Renal cortex interstitium (tissue), 15 donors: ENCODE measurements around the gene BATF. TPM values are rescaled to one million over a fixed set of nuclear protein-coding genes. Genes with fewer than 3 reads are reported as not detected.
"Not testable (repeated sequence)": the region's sequence is repeated elsewhere in the genome, so short reads cannot be mapped to it uniquely, and the experiment has no call there.

Source experiments
- DNase-seq, 11 donors: peaks; one replicate each; pipeline ENCODE4 v3.0.0-alpha.2; 2013; ENCODE audit warnings: low read depth in 9 of 11, low spot score in 4 of 11; ENCODE audit errors: extremely low read depth in 1 of 11
- long read RNA-seq, 16 experiments: transcript quantifications; one replicate each; lab custom pipeline, GENCODE V29; 2026
- polyA plus RNA-seq, 3 donors: library from polyadenylated mRNA; unstranded; fragments of 120-200 nt; gene quantifications; one replicate each; pipeline ENCODE4 v1.2.1, GENCODE V29; 2013; ENCODE audit not compliant: insufficient read length in 3 of 3

The BATF gene
- under 1 TPM; 0.40 to 0.43 (median 0.42) TPM for polyA plus RNA-seq
- long read RNA-seq, donor 1, partial matches to known transcripts, result 0 of 1 reads
- long read RNA-seq, donor 1, other reads (novel, unspliced or antisense), result 0 of 1 reads
- long read RNA-seq, donor 2, result 0 reads
- long read RNA-seq, donor 3, result 0 reads
- long read RNA-seq, donor 4, result 0 reads
- long read RNA-seq, donor 5, result 0 reads
- long read RNA-seq, donor 6, result 0 reads
- long read RNA-seq, donor 7, partial matches to known transcripts, result 0 of 1 reads
- long read RNA-seq, donor 7, other reads (novel, unspliced or antisense), result 0 of 1 reads
- long read RNA-seq, donor 8, result 0 reads
- long read RNA-seq, donor 9, result 0 reads
- long read RNA-seq, donor 10, partial matches to known transcripts, result 0 of 1 reads
- long read RNA-seq, donor 10, other reads (novel, unspliced or antisense), result 0 of 1 reads
- long read RNA-seq, donor 11, result 0 reads
- long read RNA-seq, donor 12, partial matches to known transcripts, result 0 of 1 reads
- long read RNA-seq, donor 12, other reads (novel, unspliced or antisense), result 0 of 1 reads
- long read RNA-seq, donor 13, result 0 reads
- long read RNA-seq, donor 14, result 0 reads
- long read RNA-seq, donor 15, result 0 reads
- long read RNA-seq, donor 16, result 0 reads

- DNase-seq, result no peak
Measured at GRCh38 chr14:75522224-75522982, at the start of gene BATF. BATF (plus strand) TSS chr14:75522469; CDS start chr14:75522683, 214 bp downstream.

- not testable (repeated sequence) for DNase-seq
Measured at GRCh38 chr14:75474127-75474526, 48.1 kb upstream of the BATF start.

GRCh38 chr14:75476274-75476995 is 45.8 kb upstream of the BATF start:
- DNase-seq, result no peak

GRCh38 chr14:75477881-75478280 is 44.4 kb upstream of the BATF start:
- no peak for DNase-seq

- DNase-seq, result no peak
Measured at GRCh38 chr14:75479770-75480600, 42.3 kb upstream of the BATF start.

- no peak for DNase-seq
Measured at GRCh38 chr14:75482366-75482765, 39.9 kb upstream of the BATF start.

- no peak for DNase-seq
Measured at GRCh38 chr14:75484711-75485429, 37.4 kb upstream of the BATF start.

- no peak for DNase-seq
Measured at GRCh38 chr14:75486318-75486717, 36.0 kb upstream of the BATF start.

GRCh38 chr14:75487155-75487671 is 35.1 kb upstream of the BATF start:
- no peak for DNase-seq

- no peak for DNase-seq
Measured at GRCh38 chr14:75489480-75489837, 32.8 kb upstream of the BATF start.

- no peak for DNase-seq
Measured at GRCh38 chr14:75491376-75491978, 30.8 kb upstream of the BATF start.

GRCh38 chr14:75492832-75493591 is 29.3 kb upstream of the BATF start:
- no peak for DNase-seq

GRCh38 chr14:75493592-75494087 is 28.6 kb upstream of the BATF start:
- DNase-seq, result peak in 1 of 11 donors; percentile 34

GRCh38 chr14:75494896-75495295 is 27.4 kb upstream of the BATF start:
- no peak for DNase-seq

GRCh38 chr14:75495399-75495798 is 26.9 kb upstream of the BATF start:
- DNase-seq, result no peak

- DNase-seq, result no peak
Measured at GRCh38 chr14:75495882-75496281, 26.4 kb upstream of the BATF start.
